ENCODE data around the gene STK17B. TPM values are rescaled to one million over a fixed set of nuclear protein-coding genes. Genes with fewer than 3 reads are reported as not detected.

STK17B gene
- total and polyA plus RNA-seq, 4 donors: 9.0 to 73.7 (median 27.2) TPM

DNA sequence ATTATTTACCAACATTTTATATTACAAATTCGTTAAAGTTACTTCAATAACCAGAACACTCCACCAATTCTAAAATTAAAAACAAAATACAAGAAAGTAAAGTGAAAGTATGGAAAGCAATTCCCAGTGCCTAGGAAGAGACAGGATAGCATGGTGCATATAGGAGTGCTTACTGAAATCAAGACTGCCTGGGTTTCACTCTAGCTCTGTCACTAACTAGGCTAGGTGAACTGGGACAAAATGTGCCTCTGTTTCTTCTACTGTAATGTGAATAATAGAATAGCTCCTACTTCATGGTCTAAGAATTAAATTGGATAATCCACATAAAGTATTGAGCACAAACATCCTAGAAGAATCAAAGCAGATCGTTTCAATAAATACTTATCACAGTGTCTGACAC lies 22.6 kb downstream of the STK17B start:
- ATAC-seq (ENCODE audit: insufficient read depth, low FRiP score) (no peak), DNase-seq (no peak)
- Histone ChIP-seq H3K9ac (ENCODE audit: insufficient read depth in 1 of 2, low read length in 2 of 2) (no peak overlapping the region), H3K36me3 (ENCODE audit: control insufficient read depth in 4 of 4, insufficient read depth in 4 of 4, low read length in 4 of 4) (peaks cover 0 to 10% (median 4%) of the 10 kb centered on the region in 4 donors), H3K27me3 (ENCODE audit: control insufficient read depth in 3 of 3, insufficient read depth in 3 of 3, low read length in 2 of 3) (no peaks in the 10 kb centered on the region), H3K9me3 (ENCODE audit: control insufficient read depth in 4 of 4, insufficient read depth in 3 of 4, low read length in 3 of 4) (no peaks in the 10 kb centered on the region), H3K4me3 (no peak overlapping the region), H3K4me1 (ENCODE audit: control insufficient read depth in 5 of 5, insufficient read depth in 5 of 5, low read length in 5 of 5) (no peaks in the 10 kb centered on the region), H3K27ac (ENCODE audit: low read depth in 1 of 2, low read length in 1 of 2) (no peak overlapping the region)
- TF ChIP-seq, protein P1, sequence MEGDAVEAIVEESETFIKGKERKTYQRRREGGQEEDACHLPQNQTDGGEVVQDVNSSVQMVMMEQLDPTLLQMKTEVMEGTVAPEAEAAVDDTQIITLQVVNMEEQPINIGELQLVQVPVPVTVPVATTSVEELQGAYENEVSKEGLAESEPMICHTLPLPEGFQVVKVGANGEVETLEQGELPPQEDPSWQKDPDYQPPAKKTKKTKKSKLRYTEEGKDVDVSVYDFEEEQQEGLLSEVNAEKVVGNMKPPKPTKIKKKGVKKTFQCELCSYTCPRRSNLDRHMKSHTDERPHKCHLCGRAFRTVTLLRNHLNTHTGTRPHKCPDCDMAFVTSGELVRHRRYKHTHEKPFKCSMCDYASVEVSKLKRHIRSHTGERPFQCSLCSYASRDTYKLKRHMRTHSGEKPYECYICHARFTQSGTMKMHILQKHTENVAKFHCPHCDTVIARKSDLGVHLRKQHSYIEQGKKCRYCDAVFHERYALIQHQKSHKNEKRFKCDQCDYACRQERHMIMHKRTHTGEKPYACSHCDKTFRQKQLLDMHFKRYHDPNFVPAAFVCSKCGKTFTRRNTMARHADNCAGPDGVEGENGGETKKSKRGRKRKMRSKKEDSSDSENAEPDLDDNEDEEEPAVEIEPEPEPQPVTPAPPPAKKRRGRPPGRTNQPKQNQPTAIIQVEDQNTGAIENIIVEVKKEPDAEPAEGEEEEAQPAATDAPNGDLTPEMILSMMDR (IDR thresholded peaks at IDR 0.05; ENCODE audit: control extremely low read depth, extremely low read depth): no peak
- 87 to 94% methylated on average over 2 of the region's 2 CpGs for WGBS, 2 donors

DNA sequence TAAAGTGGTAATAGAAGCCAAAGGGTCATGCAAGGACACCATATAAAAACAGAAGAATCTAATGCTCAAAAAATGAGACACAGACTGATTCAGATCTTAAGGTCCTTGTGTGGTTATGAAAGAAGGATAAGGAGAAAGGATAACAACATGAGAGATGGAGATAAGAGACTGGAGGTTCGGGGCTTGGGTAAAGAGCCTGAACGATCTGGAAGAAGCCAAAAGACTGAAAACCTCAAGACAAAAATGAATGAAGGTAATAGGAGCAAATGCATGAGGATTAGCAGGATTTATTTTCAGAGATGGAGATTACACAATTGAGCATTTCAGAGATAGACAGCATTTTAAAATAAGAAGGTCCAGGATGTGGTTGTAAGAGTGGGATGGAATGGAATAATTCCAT lies 26.1 kb downstream of the STK17B start:
- peaks cover under 1 to 9% (median 3%) of the 10 kb centered on the region in 4 donors for H3K36me3 ChIP-seq (ENCODE audit: control insufficient read depth in 4 of 4, insufficient read depth in 4 of 4, low read length in 4 of 4)
- TF ChIP-seq, protein P1 (IDR thresholded peaks at IDR 0.05; ENCODE audit: control extremely low read depth, extremely low read depth): no peak
- H3K4me3 ChIP-seq: no peak overlapping the region
- no peaks in the 10 kb centered on the region for H3K4me1 ChIP-seq (ENCODE audit: control insufficient read depth in 5 of 5, insufficient read depth in 5 of 5, low read length in 5 of 5)
- H3K9me3 ChIP-seq (ENCODE audit: control insufficient read depth in 4 of 4, insufficient read depth in 3 of 4, low read length in 3 of 4): no peaks in the 10 kb centered on the region
- no peaks in the 10 kb centered on the region for H3K27me3 ChIP-seq (ENCODE audit: control insufficient read depth in 3 of 3, insufficient read depth in 3 of 3, low read length in 2 of 3)
- WGBS, 2 donors: 83 to 90% methylated on average over 2 of the region's 2 CpGs
- DNase-seq: no peak
- ATAC-seq (ENCODE audit: insufficient read depth, low FRiP score): no peak
- no peak overlapping the region for H3K27ac ChIP-seq (ENCODE audit: low read depth in 1 of 2, low read length in 1 of 2)
- no peak overlapping the region for H3K9ac ChIP-seq (ENCODE audit: insufficient read depth in 1 of 2, low read length in 2 of 2)

DNA sequence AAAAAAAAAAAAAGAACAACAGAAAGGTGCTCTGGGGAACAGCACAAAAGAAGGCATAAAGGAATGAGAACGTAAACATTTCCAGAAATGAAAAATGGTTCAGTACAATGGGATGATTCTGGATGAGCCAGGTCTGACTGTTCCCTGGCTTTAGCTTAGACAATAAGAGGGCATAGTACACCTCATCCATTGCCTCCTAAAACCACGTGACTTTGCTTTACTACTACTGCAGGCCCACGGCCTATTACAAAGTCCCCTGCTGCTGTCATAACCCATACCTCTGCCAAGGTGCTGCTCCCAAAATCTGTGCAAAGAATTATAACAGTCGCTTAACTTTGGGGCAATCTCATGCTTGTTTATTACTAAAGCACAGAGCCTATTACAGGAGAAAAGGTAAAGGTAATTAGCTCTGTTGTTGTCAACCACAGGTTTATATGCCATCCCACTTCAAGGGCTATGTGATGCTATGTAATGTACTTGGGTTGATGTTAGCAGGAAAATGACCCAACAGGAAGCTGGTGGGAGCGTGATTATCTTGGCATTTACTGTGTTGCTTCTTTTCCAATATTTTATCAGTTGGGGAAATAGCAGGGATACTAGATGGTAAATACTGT lies 26.8 kb downstream of the STK17B start:
- no peaks in the 10 kb centered on the region for H3K27me3 ChIP-seq (ENCODE audit: control insufficient read depth in 3 of 3, insufficient read depth in 3 of 3, low read length in 2 of 3)
- no peak for ATAC-seq (ENCODE audit: insufficient read depth, low FRiP score)
- H3K4me3 ChIP-seq: no peak overlapping the region
- TF ChIP-seq, protein P1 (IDR thresholded peaks at IDR 0.05; ENCODE audit: control extremely low read depth, extremely low read depth): no peak
- no peak overlapping the region for H3K9ac ChIP-seq (ENCODE audit: insufficient read depth in 1 of 2, low read length in 2 of 2)
- WGBS, 2 donors: 87 to 92% methylated on average over 5 of the region's 5 CpGs
- no peaks in the 10 kb centered on the region for H3K4me1 ChIP-seq (ENCODE audit: control insufficient read depth in 5 of 5, insufficient read depth in 5 of 5, low read length in 5 of 5)
- no peaks in the 10 kb centered on the region for H3K9me3 ChIP-seq (ENCODE audit: control insufficient read depth in 4 of 4, insufficient read depth in 3 of 4, low read length in 3 of 4)
- H3K27ac ChIP-seq (ENCODE audit: low read depth in 1 of 2, low read length in 1 of 2): no peak overlapping the region
- DNase-seq: no peak
- peaks cover 5 to 13% (median 7%) of the 10 kb centered on the region in 4 donors for H3K36me3 ChIP-seq (ENCODE audit: control insufficient read depth in 4 of 4, insufficient read depth in 4 of 4, low read length in 4 of 4)

DNA sequence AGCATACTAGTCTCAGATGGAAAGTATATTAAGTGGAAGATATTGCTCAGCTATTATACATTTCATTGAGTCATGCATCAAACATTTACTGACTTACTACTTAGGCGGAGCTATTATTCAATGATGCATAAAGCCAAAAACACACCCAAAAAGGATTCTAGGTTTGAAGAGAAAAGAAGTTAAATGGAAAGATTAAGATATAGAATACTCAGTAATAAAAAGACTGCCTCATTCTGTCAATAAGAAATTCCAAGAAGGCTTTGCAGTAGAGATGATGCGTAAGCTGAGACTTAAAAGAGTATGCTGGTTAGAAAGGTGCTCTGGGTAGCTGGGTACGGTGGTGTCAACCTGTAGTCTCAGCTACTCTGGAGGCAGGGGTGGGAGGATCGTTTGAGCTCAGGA lies 27.6 kb downstream of the STK17B start:
- TF ChIP-seq, protein P1 (IDR thresholded peaks at IDR 0.05; ENCODE audit: control extremely low read depth, extremely low read depth): no peak
- Histone ChIP-seq H3K4me3 (no peak overlapping the region), H3K9ac (ENCODE audit: insufficient read depth in 1 of 2, low read length in 2 of 2) (no peak overlapping the region), H3K27me3 (ENCODE audit: control insufficient read depth in 3 of 3, insufficient read depth in 3 of 3, low read length in 2 of 3) (no peaks in the 10 kb centered on the region), H3K4me1 (ENCODE audit: control insufficient read depth in 5 of 5, insufficient read depth in 5 of 5, low read length in 5 of 5) (no peaks in the 10 kb centered on the region), H3K27ac (ENCODE audit: low read depth in 1 of 2, low read length in 1 of 2) (no peak overlapping the region), H3K36me3 (ENCODE audit: control insufficient read depth in 4 of 4, insufficient read depth in 4 of 4, low read length in 4 of 4) (peaks cover 5 to 14% (median 8%) of the 10 kb centered on the region in 4 donors), H3K9me3 (ENCODE audit: control insufficient read depth in 4 of 4, insufficient read depth in 3 of 4, low read length in 3 of 4) (no peaks in the 10 kb centered on the region)
- WGBS, 2 donors: 95 to 96% methylated on average over 4 of the region's 4 CpGs
- ATAC-seq (ENCODE audit: insufficient read depth, low FRiP score) (no peak), DNase-seq (no peak)

Data from lung (tissue), 12 donors.